ENCODE results near the gene PAPOLA.

- TF ChIP-seq, protein P1, sequence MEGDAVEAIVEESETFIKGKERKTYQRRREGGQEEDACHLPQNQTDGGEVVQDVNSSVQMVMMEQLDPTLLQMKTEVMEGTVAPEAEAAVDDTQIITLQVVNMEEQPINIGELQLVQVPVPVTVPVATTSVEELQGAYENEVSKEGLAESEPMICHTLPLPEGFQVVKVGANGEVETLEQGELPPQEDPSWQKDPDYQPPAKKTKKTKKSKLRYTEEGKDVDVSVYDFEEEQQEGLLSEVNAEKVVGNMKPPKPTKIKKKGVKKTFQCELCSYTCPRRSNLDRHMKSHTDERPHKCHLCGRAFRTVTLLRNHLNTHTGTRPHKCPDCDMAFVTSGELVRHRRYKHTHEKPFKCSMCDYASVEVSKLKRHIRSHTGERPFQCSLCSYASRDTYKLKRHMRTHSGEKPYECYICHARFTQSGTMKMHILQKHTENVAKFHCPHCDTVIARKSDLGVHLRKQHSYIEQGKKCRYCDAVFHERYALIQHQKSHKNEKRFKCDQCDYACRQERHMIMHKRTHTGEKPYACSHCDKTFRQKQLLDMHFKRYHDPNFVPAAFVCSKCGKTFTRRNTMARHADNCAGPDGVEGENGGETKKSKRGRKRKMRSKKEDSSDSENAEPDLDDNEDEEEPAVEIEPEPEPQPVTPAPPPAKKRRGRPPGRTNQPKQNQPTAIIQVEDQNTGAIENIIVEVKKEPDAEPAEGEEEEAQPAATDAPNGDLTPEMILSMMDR (IDR thresholded peaks at IDR 0.05; ENCODE audit: insufficient read depth, low read depth, low read length), result no peak
- TF ChIP-seq EZH2 (IDR thresholded peaks at IDR 0.05; ENCODE audit: insufficient read depth, low read length), result no peak
Observed at GRCh38 chr14:96511667-96512066, 9.5 kb downstream of the PAPOLA start.
